HG03045 (cell line): ENCODE results near the gene PSMD8.
"Not testable (repeated sequence)": the region's sequence is repeated elsewhere in the genome, so short reads cannot be mapped to it uniquely, and the experiment has no call there.

ENCODE experiments used
- ATAC-seq: cut with Tn5 transposase; IDR thresholded peaks from one replicate; pipeline ENCODE4 v1.9.1; 2021; ENCODE audit warnings: mild to moderate bottlenecking, moderate library complexity; ENCODE audit not compliant: unreplicated experiment

PSMD8 gene

GRCh38 chr19:38409631-38410133 is 35.3 kb downstream of the PSMD8 start:
- no peak for ATAC-seq

GRCh38 chr19:38410407-38410806 is 36.0 kb downstream of the PSMD8 start:
- ATAC-seq, result not testable (repeated sequence)

GRCh38 chr19:38411041-38411712 is 36.8 kb downstream of the PSMD8 start:
- no peak for ATAC-seq

GRCh38 chr19:38411898-38412297 is 37.5 kb downstream of the PSMD8 start:
- ATAC-seq, result not testable (repeated sequence)

GRCh38 chr19:38412491-38412890 is 38.1 kb downstream of the PSMD8 start:
- no peak for ATAC-seq

GRCh38 chr19:38412961-38413360 is 38.6 kb downstream of the PSMD8 start:
- no peak for ATAC-seq

GRCh38 chr19:38413416-38413815 is 39.0 kb downstream of the PSMD8 start:
- no peak for ATAC-seq

- no peak for ATAC-seq
Observed at GRCh38 chr19:38417146-38417543, 42.8 kb downstream of the PSMD8 start.

GRCh38 chr19:38417544-38418506 is 43.5 kb downstream of the PSMD8 start:
- no peak for ATAC-seq

- ATAC-seq, result no peak
Observed at GRCh38 chr19:38420935-38421334, 46.6 kb downstream of the PSMD8 start.

- no peak for ATAC-seq
Observed at GRCh38 chr19:38421856-38422255, 47.5 kb downstream of the PSMD8 start.

- ATAC-seq, result no peak
Observed at GRCh38 chr19:38422438-38422837, 48.1 kb downstream of the PSMD8 start.

- no peak for ATAC-seq
Observed at GRCh38 chr19:38424272-38424671, 49.9 kb downstream of the PSMD8 start.

GRCh38 chr19:38425222-38425809 is 50.9 kb downstream of the PSMD8 start:
- ATAC-seq, result no peak

GRCh38 chr19:38425810-38426466 is 51.6 kb downstream of the PSMD8 start, which contains the start of gene RASGRP4:
Gene RASGRP4, minus strand, starts transcription at chr19:38426219. Its CDS starts 128 bp downstream, at chr19:38426091.
- ATAC-seq, result no peak

- not testable (repeated sequence) for ATAC-seq
Observed at GRCh38 chr19:38427035-38427677, 52.8 kb downstream of the PSMD8 start.

GRCh38 chr19:38429055-38429810 is 54.9 kb downstream of the PSMD8 start:
- no peak for ATAC-seq

- ATAC-seq, result no peak
Observed at GRCh38 chr19:38429811-38430156, 55.4 kb downstream of the PSMD8 start.

- ATAC-seq, result no peak
Observed at GRCh38 chr19:38430931-38431330, 56.6 kb downstream of the PSMD8 start.
